Measurements from ENCODE around the gene TXNRD2.

DNA sequence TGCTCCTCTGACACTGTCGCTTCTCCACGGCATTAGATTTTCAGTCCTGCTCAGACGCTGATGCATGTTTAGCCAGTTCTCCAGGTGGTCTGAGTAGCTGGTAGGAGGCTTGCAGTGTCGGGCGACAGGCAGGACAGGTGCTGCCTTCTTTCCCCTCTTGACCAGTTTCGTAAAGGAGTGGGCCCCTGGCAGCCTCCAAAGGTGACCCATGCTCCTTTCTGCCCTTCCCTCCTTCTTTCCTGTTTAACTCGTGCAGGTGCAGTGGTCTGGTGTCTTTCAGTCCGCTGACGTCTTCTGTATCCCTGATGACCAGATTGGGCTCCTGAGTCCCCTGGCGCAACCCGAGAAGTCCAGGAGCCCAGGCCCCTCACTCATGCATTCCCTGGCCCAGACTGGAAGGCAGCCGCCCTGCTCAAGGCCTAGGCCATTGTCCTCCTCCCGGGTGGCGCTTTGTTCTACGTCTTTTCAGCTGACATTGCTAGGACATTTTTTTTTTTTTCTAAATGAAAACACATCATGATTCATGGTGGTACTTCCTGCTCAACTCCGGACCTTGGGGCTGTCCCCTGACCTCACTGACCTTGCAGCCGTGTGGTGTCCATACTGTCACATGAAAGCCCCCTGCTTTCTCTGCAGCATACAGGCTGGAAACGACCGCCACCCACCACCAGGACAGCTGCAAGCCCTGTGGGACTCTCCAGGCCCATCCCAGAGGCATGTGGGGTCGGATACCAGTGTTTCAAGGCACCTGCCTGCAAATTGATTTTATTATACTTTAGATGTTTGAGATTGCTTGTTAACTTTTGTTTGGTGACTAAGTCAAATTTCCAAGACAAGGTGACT, 25.5 kb upstream of the TXNRD2 start:
- no peak for TF ChIP-seq POLR2A (IDR thresholded peaks at IDR 0.05)
- TF ChIP-seq CTCF (IDR thresholded peaks at IDR 0.05) = no peak

Measured in tibial nerve (tissue), 3 donors.